GM18520 (cell line): Measurements from ENCODE around the gene LRP8.

Experiments
- ATAC-seq: cut with Tn5 transposase; IDR thresholded peaks from one replicate; pipeline ENCODE4 v1.9.1; 2021; ENCODE audit not compliant: unreplicated experiment

Gene LRP8

DNA sequence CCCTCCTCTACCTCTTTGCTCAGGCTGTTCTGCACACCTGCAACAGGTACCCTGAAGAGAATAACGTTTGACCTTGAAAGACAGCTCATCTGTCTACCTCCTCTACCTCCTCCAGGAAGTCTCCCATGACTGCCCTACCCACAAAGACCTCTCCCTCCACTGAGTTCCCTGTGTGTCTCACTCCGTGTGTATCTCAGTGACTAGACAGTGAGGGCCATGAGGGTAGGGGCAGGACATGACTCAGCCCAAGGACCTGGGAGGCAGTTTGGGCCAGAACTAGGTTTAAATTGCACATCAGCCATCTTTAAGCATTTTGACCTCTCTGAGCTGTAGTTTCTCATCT lies 32.0 kb upstream of the LRP8 start:
- ATAC-seq, result no peak

DNA sequence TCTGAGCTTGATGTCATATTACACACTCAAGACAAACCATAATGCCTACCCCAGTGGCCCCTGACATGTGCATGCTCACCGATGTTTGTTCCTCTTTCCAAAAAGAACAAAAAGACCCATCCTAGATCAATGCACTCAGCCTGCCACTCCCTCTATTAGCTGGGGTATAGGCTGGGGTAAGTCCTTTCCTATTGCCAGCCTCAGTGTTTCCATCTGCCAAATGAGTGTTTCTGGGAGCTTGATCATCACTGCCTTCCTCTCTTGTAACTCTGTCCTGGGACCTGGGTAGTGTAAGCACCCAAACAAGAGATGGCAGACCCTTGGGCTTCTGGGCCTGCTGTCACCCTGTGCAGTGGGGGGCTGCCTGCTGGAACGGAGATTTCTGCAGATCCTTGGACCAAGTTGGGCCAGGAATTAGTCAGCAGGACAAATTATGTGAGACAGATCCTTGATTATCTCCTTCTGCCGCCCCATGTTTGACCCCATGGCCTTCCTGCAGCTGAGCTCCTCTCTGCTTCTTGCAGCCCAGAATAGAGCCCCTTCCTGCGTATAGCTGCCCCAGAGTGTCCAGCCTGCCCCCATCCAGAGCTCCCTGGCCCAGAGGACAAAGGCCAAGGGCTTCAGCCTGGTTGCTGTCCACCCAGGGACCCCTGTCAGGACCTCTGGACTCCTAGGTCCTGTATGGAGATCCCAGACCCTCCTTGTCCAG lies 31.5 kb upstream of the LRP8 start:
- ATAC-seq, result no peak

DNA sequence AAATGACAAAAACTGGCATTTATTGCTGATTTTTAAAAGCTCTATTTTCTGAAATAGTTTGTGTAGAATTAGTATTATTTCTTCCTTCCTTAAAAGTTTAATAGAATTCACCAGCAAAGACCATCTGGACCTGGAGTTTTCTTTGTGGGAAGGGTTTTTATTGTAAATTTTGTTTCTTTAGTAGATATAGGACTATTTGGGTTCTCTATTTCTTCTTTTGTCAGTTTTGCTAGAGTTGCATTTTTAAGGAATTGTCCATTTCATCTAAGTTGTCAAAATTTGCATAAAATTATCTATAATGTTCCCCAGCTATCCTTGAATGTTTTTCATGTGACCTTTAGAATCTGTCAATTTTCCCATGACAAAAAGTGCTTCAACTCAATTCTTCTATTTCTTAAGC lies 28.8 kb upstream of the LRP8 start:
- ATAC-seq, result no peak

DNA sequence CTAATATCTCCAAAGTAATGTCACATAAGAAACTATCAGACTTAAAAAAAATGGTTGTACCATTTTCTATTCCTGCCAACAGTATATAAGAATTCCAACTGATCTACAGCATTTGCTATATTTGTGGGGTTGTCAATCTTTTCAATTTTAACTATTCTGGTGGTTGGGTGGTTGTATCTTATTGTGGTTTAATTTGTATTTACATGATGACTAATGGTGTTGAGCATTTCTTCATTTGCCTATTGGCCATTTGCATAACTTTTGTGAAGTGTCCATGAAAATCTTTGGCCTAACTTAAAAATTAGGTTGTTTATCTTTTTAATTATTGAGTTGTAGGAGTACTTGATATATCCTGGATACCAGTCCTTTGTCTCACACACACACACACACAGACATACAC lies 26.2 kb upstream of the LRP8 start:
- ATAC-seq, result no peak

DNA sequence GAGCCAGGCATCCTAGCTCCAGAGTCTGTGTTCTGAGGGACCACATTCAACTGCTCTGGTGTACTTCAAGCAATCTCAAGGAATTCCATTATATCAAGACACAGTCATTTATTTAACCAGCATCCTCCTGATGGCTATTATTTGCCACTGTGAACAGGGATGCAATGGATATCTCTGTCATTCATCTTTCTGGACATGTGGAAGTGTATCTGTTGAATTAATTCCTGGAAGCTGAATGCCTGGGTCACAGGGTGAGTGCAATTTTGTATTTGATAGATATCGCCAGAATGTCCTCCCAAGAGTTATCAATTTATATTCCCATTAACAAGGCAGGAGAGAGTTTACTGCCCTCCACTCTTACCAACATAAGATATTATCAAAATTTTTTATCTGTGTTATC lies 24.7 kb upstream of the LRP8 start:
- no peak for ATAC-seq

DNA sequence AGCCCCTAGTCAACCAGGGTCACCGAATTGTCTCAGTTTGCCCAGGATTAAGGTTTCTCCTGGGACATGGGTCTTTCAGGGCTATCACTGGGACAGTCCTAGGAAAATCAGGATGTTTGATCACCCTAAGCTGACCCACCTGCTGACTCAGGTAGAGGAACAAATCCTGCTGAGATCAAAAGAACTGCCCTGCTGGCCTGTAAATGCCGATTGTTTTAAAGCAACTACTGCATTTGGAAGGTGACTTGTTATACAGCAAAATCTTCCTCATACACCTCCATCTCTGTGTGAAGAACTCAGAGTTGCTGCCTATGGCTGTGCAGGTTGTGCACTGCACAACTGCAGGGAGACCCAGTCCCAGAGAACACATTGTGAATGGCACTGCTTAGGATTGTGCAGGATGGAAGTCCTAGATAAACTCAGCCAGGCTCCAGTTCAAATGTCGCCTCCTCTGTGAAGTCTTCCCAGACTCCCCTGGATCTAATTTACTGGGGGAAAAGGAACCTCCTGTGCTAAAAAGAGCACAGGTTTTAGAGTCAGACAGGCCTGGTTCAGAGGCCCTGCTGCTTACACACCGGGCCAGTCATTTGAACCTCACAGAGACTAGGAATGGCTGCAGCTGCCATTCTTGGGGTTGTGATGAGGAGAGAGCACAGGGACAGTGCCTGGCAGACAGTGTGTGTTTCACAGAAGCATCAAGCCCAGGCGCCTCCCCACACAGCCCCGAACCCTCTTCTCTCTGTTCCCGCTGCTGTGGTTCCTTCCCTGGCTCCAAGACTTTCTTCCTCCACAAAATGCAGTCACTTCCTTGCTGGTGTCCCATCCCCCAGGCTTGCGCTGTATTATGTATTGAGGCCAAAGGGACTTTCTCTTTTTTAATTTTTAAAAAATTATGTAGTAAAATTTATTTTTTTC lies 23.2 kb upstream of the LRP8 start:
- no peak for ATAC-seq

DNA sequence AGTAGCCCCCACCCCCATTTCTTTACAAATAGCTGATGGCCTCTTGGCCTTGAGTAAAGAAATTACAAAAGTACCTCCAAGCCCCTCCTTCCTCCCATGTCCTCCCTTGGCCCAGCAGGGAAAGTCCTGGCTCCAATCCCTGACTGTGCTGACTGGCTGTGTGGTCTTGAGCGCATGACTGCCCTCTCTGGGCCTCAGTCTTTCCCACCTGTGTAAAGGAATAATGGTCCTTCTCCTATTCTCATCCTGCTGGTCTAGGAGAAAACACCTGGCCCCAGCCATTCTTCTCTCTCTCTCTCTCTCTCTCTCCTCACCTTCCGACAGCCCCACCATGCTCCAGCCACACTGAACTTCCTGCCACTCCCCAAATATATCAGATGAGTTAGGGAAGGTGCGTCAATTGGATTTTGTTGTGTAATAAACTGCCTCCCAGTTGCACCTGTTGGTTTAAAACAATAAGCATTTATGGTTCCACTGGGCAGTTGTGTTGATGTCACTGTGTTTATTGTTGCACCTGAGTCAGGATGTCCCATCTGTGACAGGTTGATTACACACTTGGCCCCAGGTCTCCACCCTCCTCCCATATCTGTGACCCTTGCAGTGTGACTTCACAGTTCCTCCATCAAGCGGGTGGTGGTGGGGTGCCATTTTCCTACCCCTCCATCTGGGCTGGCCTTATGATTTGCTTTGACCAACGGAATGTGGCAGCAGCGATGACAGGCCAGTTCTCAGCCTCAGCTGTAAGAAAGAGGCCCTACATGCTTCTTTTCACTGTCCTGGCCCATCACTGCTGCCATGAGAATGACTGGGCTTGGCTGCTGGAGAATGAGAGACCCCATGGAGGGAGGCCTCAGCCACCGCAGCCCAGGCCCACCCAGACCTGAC lies 22.3 kb upstream of the LRP8 start:
- no peak for ATAC-seq

DNA sequence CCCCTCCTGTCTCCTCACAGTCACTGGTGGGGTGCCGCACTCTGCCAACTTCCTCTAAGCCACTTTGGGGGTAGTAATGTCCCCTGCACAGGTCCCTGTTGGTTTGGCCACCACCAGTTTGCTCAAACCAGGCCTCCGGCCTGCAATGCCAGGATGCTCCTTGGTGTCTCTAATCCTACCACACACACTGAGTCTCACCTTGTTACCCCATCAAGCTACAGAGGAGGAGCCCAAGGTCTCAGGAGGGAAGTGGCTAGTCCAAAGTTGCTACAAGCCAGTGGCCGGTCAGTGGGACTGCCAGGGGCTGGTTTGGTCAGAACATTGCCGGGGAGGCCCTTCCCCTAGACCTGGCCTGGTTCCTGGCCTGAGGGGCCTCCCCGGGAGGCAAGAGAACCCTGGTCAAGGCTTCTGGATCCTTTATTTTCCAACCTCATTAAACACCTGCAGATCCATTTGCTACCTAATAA lies 21.5 kb upstream of the LRP8 start:
- no peak for ATAC-seq

DNA sequence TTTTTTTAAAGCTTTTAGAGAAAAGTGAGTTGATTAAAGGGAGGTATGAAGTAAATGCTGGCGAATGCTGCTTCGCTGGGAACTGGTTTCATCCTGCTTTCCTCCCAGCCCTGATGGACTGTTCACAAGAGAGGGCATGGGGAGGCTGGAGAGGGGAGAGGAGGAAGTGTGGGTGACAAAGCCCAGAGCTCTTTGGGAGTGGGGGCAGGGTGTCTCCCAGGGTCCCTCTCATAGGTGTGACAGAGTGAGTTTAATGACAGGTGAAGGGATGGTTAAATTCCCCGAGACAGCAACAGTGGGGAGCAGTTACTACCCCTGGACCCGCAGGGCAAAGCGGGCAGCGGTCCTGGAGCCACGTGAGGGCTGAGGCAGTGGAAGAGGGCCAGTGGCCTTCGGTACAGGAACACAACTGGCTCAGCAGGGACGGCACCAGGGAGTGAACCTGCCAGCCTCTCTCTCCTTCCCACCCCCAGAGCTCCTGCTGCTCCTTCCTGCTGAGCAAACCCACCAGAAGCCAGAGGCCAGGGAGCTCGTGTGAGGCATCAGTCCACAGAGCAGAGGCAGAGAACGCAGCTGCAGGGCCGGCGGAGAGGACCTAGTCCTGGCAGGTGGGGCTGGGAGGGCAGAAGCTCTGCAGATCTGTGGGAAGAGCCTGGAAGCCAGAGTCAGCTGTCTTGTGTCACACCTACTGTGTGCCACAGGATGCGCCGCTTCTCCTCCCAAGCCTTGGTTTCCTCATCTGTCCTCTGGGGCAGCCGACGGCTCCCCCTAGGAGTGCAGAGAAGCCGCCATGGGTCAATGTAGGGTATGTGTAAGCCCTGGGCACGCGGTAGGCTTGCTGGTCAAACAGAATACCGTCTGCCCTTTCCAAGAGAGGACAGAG lies 20.9 kb upstream of the LRP8 start:
- ATAC-seq, result no peak

DNA sequence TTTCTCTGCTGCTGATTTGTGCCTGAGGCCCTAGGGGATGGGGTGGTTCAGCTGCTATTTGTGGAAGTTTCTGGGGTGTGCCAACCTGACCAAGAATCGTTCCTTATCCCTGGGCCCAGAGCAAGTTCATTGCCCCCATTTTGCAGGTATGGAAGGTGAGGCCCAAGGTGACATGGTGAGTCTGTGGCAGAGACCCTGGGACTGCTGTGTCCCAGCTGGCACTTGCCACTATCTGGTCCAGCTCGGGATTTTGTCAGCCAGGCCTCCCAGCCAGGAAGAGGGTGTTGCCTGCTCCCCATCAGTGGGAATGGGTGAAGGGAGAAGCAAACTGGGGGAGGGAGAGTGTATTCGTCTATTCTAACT lies 18.9 kb upstream of the LRP8 start:
- no peak for ATAC-seq

DNA sequence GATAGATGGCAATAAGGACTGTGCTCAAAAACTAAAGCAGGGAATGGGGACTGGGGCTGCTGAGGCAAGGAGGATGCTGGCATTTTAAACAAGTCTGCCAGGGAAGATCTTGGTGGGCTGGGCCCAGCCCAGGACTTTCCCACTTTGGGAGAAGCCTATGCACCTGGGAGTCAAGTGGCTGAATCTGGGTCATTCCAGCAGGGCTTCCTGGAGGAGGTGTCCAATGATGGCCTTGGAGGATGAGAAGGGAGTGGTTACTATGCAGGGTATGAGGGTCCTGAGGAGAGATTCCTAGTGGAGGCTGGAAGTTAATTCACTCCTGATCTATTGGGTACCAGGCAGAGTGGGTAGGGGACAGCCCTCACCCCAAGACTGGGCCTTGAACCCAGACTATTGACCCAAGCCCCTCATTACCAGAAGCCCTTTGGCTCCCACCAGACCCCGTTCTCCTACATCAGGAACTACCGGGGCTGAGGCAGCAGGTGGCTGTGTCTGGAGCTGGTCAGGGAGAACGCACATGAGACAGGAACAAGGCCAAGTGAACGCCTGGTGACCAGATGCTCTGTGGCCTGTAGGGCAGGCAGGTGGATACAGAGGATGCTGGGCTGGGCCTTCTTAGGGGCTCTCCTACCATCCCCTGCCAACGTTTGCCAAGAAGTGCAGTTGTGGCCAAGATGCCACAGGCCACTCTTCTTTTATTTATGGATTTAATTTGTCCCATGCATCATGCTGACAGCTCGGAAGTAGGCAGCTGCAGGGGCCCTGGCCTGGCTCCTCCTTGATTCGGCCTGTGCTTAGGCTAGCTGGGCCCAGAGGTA lies 18.3 kb upstream of the LRP8 start:
- ATAC-seq, result no peak

DNA sequence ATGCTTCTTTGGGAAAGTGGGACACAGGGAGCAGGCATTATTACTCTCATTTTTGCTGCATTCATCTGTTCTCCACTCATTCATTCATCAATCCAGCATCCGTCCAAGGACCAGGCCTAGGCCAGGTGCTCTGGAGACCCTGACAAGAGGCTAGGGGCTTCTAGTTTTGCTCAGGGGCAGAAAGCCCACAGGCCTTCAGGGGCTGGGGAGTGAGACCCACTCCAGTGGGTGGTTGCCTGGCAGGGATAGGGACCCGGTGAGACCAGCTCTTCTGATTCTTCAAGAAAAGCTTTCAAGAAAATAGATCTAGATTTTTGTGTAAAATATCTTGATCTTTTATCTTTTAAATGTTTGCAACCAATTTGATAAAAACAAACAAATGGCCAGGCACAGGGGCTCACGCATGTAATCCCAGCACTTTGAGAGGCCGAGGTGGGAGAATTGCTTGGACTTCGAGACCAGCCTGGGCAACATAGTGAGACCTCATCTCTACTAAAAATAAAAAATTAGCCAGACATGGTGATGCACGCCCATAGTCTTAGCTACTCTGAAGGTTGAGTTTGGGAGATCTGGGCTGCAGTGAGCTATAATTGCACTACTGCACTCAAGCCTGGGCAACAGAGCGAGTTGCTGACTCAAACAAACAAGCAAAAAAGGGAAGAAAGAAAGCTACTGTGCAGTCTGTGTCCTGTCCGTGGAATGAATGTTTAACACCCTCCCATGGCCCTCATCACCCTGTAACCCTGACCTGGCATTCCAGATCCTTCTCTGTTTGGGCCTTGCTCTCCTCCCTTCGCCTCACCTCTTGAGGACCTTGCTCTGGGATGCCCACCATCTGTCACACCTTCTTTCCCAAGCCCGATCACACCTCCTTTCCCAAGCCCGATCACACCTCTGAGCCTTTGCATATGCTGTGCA lies 17.3 kb upstream of the LRP8 start:
- peak; percentile 65 for ATAC-seq

DNA sequence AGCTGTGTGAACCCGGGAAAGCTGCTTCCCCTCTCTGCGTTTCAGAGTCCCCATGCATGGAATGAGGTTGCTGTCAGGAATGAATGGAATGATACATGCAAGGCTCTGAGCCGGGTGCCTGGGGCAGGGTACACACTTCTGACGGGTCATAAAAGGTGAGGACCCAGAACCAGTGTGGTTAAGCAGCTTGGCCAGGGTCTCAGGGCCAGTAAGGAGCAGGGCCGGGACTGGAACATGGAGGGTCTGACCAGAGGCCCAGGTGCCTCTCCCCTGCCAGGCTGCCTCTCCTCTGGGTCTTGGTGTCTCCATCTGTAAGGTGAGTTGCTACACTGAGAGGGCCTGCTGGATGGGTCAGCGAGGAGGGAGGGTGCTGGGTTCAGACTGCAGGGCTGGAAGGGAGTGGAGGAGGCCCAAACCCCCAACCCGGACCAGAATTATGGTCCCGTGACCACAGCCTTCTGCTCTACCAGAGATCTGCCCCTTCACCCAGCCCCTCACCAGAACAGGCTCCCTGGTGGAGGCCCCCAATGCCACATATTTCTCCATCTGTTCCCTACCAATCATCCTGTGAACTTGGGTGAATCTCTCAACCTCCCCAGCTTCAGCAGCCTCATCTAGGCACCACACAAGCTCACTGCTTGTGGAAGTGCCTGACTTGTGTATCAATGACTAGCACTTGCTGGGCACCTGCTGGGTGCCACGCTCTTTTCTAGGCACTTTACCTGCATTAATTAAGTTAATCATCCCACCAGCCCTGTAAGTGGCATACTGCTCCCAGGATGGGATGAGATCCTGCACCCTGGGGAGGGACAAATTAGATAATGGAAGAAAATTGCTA lies 16.2 kb upstream of the LRP8 start:
- no peak for ATAC-seq

DNA sequence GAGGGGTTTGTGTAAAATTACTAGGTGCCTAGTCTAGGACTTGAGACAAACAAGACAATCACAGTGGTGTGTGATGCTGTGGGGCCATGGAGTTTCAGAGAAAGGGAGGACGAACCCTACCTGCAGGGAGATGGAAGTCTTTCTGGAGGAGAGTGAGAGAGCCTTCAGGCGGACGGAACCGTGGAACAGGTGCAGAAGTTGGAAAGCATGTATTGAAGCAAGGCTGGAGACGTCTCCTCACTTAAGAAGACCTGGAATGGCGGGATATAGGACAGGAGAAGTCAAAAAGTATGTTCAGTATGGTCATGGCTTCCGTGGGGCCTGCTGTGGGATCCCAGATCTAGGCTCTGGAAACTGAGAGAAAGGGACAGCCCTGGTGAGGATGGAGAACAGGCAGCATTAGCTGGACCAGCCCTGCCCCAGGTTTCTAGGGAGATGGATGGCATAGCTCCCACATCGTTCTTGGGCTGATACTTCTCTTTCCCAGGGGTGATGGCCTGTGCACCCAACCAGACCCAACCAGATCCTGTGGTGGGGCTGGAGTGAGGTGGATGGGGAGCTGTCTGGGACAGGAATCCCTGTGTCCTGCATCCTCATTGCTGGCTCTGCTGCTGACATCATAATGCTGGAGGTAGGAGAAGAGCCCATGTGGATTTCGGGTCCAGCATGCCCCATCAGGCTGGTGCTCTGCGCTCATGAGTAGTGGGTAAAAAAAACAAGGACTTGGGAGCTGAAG lies 15.0 kb upstream of the LRP8 start:
- no peak for ATAC-seq

DNA sequence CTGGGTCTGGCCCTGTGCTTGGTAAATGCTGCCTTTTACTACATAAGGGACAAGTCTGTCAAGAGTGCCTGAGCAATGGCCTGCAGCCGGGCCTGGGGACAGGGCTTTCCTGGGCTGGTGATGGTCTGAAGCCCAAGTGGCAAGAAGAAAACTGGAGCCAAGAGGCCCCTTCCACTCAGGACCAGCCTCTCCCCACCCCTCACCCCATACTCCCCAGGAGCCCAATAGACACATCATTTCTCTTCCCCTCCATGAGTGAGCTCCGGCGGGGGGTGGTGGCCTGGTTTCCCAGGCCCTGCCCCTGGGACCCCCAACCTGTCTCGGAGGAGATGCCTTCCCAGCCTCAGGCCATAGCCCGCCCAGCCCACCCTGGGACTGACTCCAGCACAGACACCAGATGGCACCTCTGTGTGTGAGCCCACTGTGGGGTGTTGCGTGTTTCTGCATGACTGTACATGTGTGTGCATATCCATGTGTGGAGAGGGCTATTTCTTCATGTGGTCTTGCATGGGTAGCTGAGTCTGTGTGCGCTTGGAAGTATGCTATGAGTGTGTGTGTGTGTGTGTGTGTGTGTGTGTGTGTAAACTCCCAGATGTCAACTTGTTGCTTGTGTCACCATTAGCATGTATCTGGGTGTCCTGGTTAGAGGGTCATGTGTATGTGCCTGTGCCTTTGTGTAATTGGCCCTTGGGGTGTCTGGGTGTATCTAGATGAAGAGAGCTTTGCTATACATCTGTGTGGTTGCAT lies 14.3 kb upstream of the LRP8 start:
- ATAC-seq, result no peak

DNA sequence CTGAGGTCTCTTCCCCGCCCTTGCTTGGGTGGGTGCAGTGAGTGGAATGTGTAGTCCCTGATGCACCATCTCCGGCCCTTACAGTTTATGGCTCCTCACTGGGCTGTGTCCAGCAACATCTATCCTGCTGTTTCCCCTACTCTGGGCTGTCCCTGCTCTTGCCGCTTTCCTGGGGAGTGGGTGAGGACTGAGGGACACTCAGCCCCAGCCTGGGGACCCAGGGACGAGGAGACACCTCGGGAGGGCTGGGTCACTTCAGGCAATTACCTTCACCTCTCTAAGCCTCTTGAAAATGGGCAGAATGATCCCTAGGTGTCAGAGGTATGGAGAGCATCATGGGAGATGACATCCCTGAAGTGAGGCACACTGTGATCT lies 13.6 kb upstream of the LRP8 start:
- no peak for ATAC-seq
